Mucosa of descending colon (tissue), 3 donors: ENCODE measurements around the gene SP9. TPM values are rescaled to one million over a fixed set of nuclear protein-coding genes. Genes with fewer than 3 reads are reported as not detected.

Experiments
- ATAC-seq: fragments of 200-7000 bp; cut with Tn5 transposase; one replicate; pipeline ENCODE4 v1.9.1; 2020; ENCODE audit warnings: mild to moderate bottlenecking, moderate library complexity
- DNase-seq, 3 donors: peaks; one replicate each; pipeline ENCODE4 v3.0.0-alpha.2; 2020
- H3K36me3 ChIP-seq: fragments of 200-600 bp; one replicate; pipeline ENCODE4 v1.8.0; 2021; ENCODE audit warnings: low read depth, mild to moderate bottlenecking
- H3K4me1 ChIP-seq: fragments of 200-600 bp; one replicate; pipeline ENCODE4 v1.8.0; 2021; ENCODE audit warnings: low read depth, mild to moderate bottlenecking
- H3K4me3 ChIP-seq: fragments of 200-600 bp; one replicate; pipeline ENCODE4 v1.8.0; 2021; ENCODE audit warnings: mild to moderate bottlenecking
- H3K9me3 ChIP-seq: fragments of 200-600 bp; one replicate; pipeline ENCODE4 v1.8.0; 2021; ENCODE audit warnings: mild to moderate bottlenecking
- CTCF ChIP-seq: fragments of 200-600 bp; IDR thresholded peaks from one replicate; pipeline ENCODE4 v1.8.0; 2022; ENCODE audit warnings: antibody characterized with exemption, mild to moderate bottlenecking
- intact Hi-C, 2 donors: fragments of 100-400 bp; cut with DNase I in 1 of 2; cut with micrococcal nuclease in 1 of 2; formaldehyde crosslinking; loops; one replicate each; pipeline versions ENCODE4 v1.11.0 to v1.11.1; 2022; cut with DNase I, micrococcal nuclease
- total RNA-seq, 3 donors: library from RNA; stranded (reverse); fragmentation: NEBNext Ultra II Directional in 2 of 3; extraction: Animal tissue kit (Norgen Biotek cat#: 25700) in 2 of 3; gene quantifications; one replicate each; pipeline versions ENCODE4 v1.2.1 to v1.2.4, GENCODE V29; 2021 to 2023
- donor health status: DM: no; HTN: no; CAD: no; lungs with moderate emphysema.
- donor health status: DM: no; HTN: no; CAD: no.
- donor health status: DM: no; HTN: yes; CAD: no.

Gene SP9
- total RNA-seq, 3 donors from 2014 or later: not detected

DNA sequence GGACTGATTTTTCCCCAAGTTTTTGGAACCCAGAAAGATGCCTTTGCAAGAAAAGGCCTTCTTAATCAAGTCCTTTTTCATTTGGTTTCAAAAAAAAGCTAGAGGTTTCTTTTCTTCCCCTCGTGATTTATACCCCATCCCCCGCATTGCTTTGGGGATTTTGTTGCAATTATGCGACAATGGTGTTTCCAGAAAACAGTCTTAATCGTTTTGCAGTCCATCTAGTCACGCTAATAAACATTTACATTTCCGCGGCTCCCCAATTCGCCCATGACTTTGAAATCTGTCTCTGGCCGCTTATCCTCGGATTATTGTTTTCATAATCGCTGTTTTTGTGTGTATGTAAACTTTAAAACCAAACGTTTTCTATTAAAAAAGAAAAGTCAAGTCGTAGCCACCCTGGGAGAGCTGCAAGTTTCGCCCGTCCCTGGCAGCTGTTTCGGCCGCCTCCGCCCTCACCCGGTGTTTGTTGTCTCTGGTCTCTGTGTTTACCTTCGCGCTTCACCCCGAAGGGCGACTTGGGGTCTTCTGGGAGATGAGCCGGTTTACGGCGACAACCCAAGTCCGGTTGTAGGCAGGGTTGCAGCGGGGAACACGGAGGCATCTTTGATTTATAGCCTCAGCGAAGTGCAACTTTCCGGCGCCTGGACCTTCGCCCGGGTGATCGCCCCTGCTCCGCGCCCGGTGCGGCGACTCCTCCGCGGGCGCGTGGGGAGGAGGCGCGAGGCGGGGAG lies 667 bp downstream of the SP9 start:
- Histone ChIP-seq H3K36me3 (no peaks in the 10 kb centered on the region), H3K4me3 (no peak overlapping the region), H3K9me3 (no peaks in the 10 kb centered on the region), H3K4me1 (peaks cover 41% of the 10 kb centered on the region)
- intact Hi-C loops: loop anchor here in 1 of 2 donors (10.0 kb wide), 1 partner anchor 931 kb away; no protein-coding TSS in a partner anchor
- ATAC-seq (no peak), DNase-seq (peak in 2 of 3 donors; percentile 4 to 30)
- no peak for TF ChIP-seq CTCF

- Histone ChIP-seq H3K9me3 (no peaks in the 10 kb centered on the region), H3K4me3 (no peak overlapping the region), H3K4me1 (peaks cover 47% of the 10 kb centered on the region), H3K36me3 (no peaks in the 10 kb centered on the region)
- intact Hi-C loops: loop anchor here in 1 of 2 donors (10.0 kb wide), 1 partner anchor 931 kb away; no protein-coding TSS in a partner anchor
- TF ChIP-seq CTCF: no peak
- ATAC-seq (peak; percentile 27), DNase-seq (peak in 2 of 3 donors; percentile 10 to 54)
These were observed 1.3 kb downstream of the SP9 start for GRCh38 chr2:174335988-174336500.

DNA sequence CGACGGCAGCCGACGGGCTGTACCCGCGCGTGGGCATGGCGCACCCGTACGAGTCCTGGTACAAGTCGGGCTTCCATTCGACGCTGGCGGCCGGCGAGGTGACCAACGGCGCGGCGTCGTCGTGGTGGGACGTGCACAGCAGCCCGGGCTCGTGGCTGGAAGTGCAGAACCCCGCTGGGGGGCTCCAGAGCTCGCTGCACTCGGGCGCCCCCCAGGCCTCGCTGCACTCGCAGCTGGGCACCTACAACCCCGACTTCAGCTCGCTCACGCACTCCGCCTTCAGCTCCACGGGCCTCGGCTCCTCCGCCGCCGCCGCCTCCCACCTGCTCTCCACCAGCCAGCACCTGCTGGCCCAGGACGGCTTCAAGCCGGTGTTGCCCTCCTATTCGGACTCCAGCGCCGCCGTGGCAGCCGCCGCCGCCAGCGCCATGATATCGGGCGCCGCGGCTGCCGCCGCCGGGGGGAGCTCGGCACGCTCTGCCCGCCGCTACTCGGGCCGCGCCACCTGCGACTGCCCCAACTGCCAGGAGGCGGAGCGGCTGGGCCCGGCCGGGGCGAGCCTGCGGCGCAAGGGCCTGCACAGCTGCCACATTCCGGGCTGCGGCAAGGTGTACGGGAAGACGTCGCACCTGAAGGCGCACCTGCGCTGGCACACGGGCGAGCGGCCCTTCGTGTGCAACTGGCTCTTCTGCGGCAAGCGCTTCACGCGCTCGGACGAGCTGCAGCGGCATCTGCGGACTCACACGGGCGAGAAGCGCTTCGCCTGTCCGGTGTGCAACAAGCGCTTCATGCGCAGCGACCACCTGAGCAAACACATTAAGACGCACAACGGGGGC lies 2.0 kb downstream of the SP9 start:
- no peaks in the 10 kb centered on the region for H3K36me3 ChIP-seq
- peaks cover 52% of the 10 kb centered on the region for H3K4me1 ChIP-seq
- no peaks in the 10 kb centered on the region for H3K9me3 ChIP-seq
- peak; percentile 61 to 79 (median 70) for DNase-seq
- H3K4me3 ChIP-seq: no peak overlapping the region
- peak; percentile 8 for TF ChIP-seq CTCF
- peak; percentile 86 for ATAC-seq
- intact Hi-C loops: loop anchor here in 1 of 2 donors (10.0 kb wide), 1 partner anchor 932 kb away; no protein-coding TSS in a partner anchor

DNA sequence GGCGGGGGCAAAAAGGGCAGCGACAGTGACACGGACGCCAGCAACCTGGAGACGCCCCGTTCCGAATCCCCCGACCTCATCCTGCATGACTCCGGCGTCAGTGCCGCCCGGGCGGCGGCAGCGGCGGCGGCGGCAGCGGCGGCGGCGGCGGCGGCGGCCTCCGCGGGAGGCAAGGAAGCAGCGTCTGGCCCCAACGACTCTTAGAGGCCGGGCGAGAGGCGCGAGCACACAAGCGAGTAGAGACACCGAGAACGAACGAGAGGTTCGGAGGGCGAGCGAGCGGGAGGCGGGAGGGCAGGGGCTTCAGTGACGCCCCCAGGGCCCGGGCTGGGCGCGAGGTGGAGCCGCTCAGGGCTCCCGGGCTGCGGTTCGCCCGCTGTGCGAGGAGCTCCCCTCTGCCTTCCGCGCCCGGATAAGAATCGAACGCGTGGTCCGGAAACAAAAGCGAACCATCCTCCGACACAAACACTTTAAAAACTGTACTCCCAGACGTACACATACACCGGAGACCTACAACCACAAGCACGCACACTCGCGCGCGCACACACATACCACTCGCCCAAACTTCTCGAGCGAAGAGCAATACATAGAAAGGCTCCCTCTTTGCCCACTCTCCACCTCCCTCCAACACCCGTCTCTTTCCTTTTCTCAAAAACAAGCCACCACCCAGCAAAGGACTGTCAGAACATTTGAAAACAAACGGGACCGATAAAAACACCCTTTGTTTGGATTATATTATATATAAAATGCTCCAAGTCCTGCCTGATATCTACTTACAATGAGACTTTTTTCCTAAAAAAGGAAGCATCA lies 2.8 kb downstream of the SP9 start:
- Histone ChIP-seq H3K36me3 (no peaks in the 10 kb centered on the region), H3K9me3 (no peaks in the 10 kb centered on the region), H3K4me1 (peaks cover 60% of the 10 kb centered on the region), H3K4me3 (no peak overlapping the region)
- intact Hi-C loops: loop anchor here in 1 of 2 donors (10.0 kb wide), 1 partner anchor 933 kb away; no protein-coding TSS in a partner anchor
- peak in 2 of 3 donors; percentile 22 to 54 for DNase-seq
- TF ChIP-seq CTCF: no peak
- ATAC-seq: peak; percentile 33

GRCh38 chr2:174338147-174338605 lies 3.4 kb downstream of the SP9 start:
- DNase-seq (no peak), ATAC-seq (no peak)
- Histone ChIP-seq H3K4me1 (peaks cover 64% of the 10 kb centered on the region), H3K4me3 (no peak overlapping the region), H3K9me3 (no peaks in the 10 kb centered on the region), H3K36me3 (no peaks in the 10 kb centered on the region)
- intact Hi-C loops: loop anchor here in 1 of 2 donors (10.0 kb wide), 1 partner anchor 933 kb away; no protein-coding TSS in a partner anchor
- no peak for TF ChIP-seq CTCF
